ENCODE data around the gene HLCS. TPM values are rescaled to one million over a fixed set of nuclear protein-coding genes. Genes with fewer than 3 reads are reported as not detected.
A peak's percentile ranks its signal among the peaks of the same experiment; 100 is the strongest.

The HLCS gene
- total RNA-seq, 1 experiment from 2014 or later: 12.7 TPM

DNA sequence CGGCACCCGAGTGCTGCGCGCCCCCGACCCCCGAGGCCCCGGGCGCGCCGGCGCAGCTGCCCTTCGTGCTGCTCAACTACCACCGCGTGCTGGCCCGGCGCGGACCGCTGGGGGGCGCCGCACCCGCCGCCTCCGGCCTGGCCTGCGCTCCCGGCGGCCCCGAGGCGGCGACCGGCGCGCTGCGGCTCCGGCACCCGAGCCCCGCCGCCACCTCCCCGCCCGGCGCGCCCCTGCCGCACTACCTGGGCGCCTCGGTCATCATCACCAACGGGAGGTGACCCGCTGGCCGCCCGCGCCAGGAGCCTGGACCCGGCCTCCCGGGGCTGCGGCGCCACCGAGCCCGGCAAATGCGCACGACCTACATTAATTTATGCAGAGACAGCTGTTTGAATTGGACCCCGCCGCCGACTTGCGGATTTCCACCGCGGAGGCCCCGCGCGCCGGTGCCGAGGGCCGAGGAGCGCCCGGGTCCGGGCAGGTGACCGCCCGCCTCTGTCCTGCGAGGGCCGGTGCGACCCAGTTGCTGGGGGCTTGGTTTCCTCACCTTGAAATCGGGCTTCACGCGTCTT, 218.6 kb downstream of the HLCS start:
- Histone ChIP-seq H3K18ac (ENCODE audit: insufficient read length, low read depth, low read length) (peak overlapping the region; percentile 75), H2AFZ (ENCODE audit: low read length) (no peak overlapping the region), H2BK120ac (ENCODE audit: low read depth, low read length, poor library complexity, severe bottlenecking) (no peak overlapping the region), H2BK15ac (ENCODE audit: low read depth, low read length) (no peak overlapping the region), H3K4me1 (ENCODE audit: insufficient read depth, low read length) (peaks cover 18% of the 10 kb centered on the region; the same call in 1 of the 2 replicates), H3K79me2 (ENCODE audit: insufficient read depth, low read length) (no peaks in the 10 kb centered on the region), H2BK5ac (ENCODE audit: insufficient read length, low read length) (no peak overlapping the region), H3K27ac (ENCODE audit: insufficient read length, low read depth, low read length) (no peak overlapping the region), H3T11ph (ENCODE audit: low read length) (no peak overlapping the region), H3K14ac (ENCODE audit: insufficient read depth, low read length) (peak overlapping the region; percentile 49), H3K56ac (ENCODE audit: insufficient read length, low read depth, low read length) (no peak overlapping the region), H3K79me1 (ENCODE audit: insufficient read depth, low read depth, low read length, poor library complexity, severe bottlenecking) (no peaks in the 10 kb centered on the region), H2AK5ac (ENCODE audit: insufficient read length, low read length) (no peak overlapping the region), H3K4me2 (ENCODE audit: insufficient read depth, insufficient read length, low read length) (peak overlapping the region; percentile 48), H3K9me3 (ENCODE audit: control insufficient read depth, low read depth, low read length) (no peaks in the 10 kb centered on the region), H3K23me2 (ENCODE audit: insufficient read length, low read depth, low read length, poor library complexity, severe bottlenecking) (peaks cover 7% of the 10 kb centered on the region), H4K20me1 (ENCODE audit: control insufficient read depth, insufficient read depth, insufficient read length) (no peaks in the 10 kb centered on the region), H3K27me3 (ENCODE audit: insufficient read depth, low read length) (peaks cover 5% of the 10 kb centered on the region; the same call in 1 of the 2 replicates), H4K91ac (ENCODE audit: insufficient read length, low read depth, low read length) (no peak overlapping the region), H4K5ac (ENCODE audit: insufficient read length, low read depth, low read length) (no peak overlapping the region), H3K9ac (ENCODE audit: extremely low read depth, insufficient read length, low read length) (peak overlapping the region; percentile 23), H4K8ac (replicated peaks; ENCODE audit: insufficient read length, low read depth, low read length) (no peak overlapping the region), H2BK12ac (ENCODE audit: insufficient read length, low read depth, low read length) (no peak overlapping the region), H2BK20ac (ENCODE audit: low read depth, low read length, poor library complexity, severe bottlenecking) (no peak overlapping the region), H3K23ac (ENCODE audit: insufficient read length, low read depth, low read length) (no peak overlapping the region), H3K4ac (ENCODE audit: low read depth, low read length) (no peak overlapping the region)
- Mint-ChIP-seq H3K9me3 (no peaks in the 10 kb centered on the region; a peak in 1 of 5 replicates), H3K27ac (peak overlapping the region in 1 of 3 experiments; percentile 44; a peak in 1 of 7 replicates), H3K36me3 (ENCODE audit: insufficient read depth in 1 of 3, low read depth in 3 of 3) (0 out of 7 replicates have a peak, but pooled peaks cover 0 to 3% (median 0%) of the 10 kb centered on the region in 3 experiments), H3K4me1 (peaks cover 50 to 52% of the 10 kb centered on the region in 2 experiments), H3K27me3 (ENCODE audit: low read depth) (peaks cover 42% of the 10 kb centered on the region), H3K4me3 (peak overlapping the region; percentile 61 to 84)
- TF ChIP-seq, protein P1, sequence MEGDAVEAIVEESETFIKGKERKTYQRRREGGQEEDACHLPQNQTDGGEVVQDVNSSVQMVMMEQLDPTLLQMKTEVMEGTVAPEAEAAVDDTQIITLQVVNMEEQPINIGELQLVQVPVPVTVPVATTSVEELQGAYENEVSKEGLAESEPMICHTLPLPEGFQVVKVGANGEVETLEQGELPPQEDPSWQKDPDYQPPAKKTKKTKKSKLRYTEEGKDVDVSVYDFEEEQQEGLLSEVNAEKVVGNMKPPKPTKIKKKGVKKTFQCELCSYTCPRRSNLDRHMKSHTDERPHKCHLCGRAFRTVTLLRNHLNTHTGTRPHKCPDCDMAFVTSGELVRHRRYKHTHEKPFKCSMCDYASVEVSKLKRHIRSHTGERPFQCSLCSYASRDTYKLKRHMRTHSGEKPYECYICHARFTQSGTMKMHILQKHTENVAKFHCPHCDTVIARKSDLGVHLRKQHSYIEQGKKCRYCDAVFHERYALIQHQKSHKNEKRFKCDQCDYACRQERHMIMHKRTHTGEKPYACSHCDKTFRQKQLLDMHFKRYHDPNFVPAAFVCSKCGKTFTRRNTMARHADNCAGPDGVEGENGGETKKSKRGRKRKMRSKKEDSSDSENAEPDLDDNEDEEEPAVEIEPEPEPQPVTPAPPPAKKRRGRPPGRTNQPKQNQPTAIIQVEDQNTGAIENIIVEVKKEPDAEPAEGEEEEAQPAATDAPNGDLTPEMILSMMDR (conservative IDR thresholded peaks at IDR 0.05): peak; percentile 36; the same call in 2 of the 3 replicates
- WGBS (ENCODE audit: extremely low coverage, insufficient read length, low lambda C conversion rate): no CpG with 5 or more reads among the region's 80 CpGs
- DNase-seq: peak; percentile 79

All from H9 (cell line).